Gastroesophageal sphincter (tissue), 4 donors: Measurements from ENCODE around the gene SLC4A4. TPM values are rescaled to one million over a fixed set of nuclear protein-coding genes. Genes with fewer than 3 reads are reported as not detected.

ENCODE experiments used
- ATAC-seq: fragments of 150-250 bp; one replicate; pipeline ENCODE4 v1.9.1; 2016; ENCODE audit warnings: mild to moderate bottlenecking, moderate library complexity
- H3K27ac ChIP-seq, 4 donors: fragments of 200-600 bp; sonication (generic) in 3 of 4; 1 replicate in 3 of 4; 2 replicates in 1 of 4; pipeline ENCODE4 v1.5.1; 2016 to 2019
- H3K27me3 ChIP-seq: fragments of 200-600 bp; sonication (generic); one replicate; pipeline ENCODE4 v1.5.1; 2019
- H3K36me3 ChIP-seq, 2 donors: fragments of 200-600 bp; sonication (generic); one replicate each; pipeline ENCODE4 v1.5.1; 2019; ENCODE audit warnings: control low read depth in 1 of 2
- H3K4me1 ChIP-seq, 3 donors: fragments of 200-600 bp; sonication (generic); 1 replicate in 2 of 3; 2 replicates in 1 of 3; pipeline ENCODE4 v1.5.1; 2016 to 2019; ENCODE audit warnings: control low read depth in 2 of 3
- H3K4me3 ChIP-seq, 2 donors: fragments of 200-600 bp; sonication (generic); one replicate each; pipeline ENCODE4 v1.5.1; 2019; ENCODE audit warnings: mild to moderate bottlenecking in 1 of 2, moderate library complexity in 1 of 2
- H3K9me3 ChIP-seq, 3 donors: fragments of 200-600 bp; sonication (generic); one replicate each; pipeline ENCODE4 v1.5.1; 2017 to 2019; ENCODE audit warnings: control low read depth in 2 of 3
- EP300 ChIP-seq: sonication (generic); formaldehyde crosslinking; IDR thresholded peaks from one replicate; pipeline ENCODE4 v1.6.1; 2017; ENCODE audit warnings: antibody characterized with exemption, mild to moderate bottlenecking
- POLR2A ChIP-seq, 2 donors: fragments of 450-650 bp; IDR thresholded peaks; one replicate each; pipeline ENCODE4 v1.6.1; 2017; ENCODE audit warnings: antibody characterized with exemption in 2 of 2, mild to moderate bottlenecking in 2 of 2, moderate library complexity in 1 of 2
- POLR2AphosphoS5 ChIP-seq: sonication (generic); formaldehyde crosslinking; IDR thresholded peaks from one replicate; pipeline ENCODE4 v1.6.1; 2017; ENCODE audit warnings: antibody characterized with exemption
- WGBS, 2 donors: methylation state at CpG; one replicate each; pipeline ENCODE4 v1.1.5; 2018; ENCODE audit warnings: low coverage in 1 of 2; 5-methylcytosine and 5-hydroxymethylcytosine counted together
- total RNA-seq, 4 donors: library from RNA; depleted of rRNA; stranded (reverse); fragments of >200 nt; gene quantifications; one replicate each; pipeline ENCODE4 v1.1.0, GENCODE V29; 2016
- TF ChIP-seq, protein P1 (sequence below), 4 experiments: fragments of 200-600 bp in 2 of 4; fragments of 450-650 bp in 2 of 4; sonication (generic) in 1 of 4; IDR thresholded peaks; one replicate each; pipeline ENCODE4 v1.5.1; 2017 to 2019; ENCODE audit warnings: antibody characterized with exemption in 4 of 4, mild to moderate bottlenecking in 2 of 4, moderate library complexity in 2 of 4

SLC4A4 gene
- total RNA-seq, 4 donors from 2014 or later, result 3.2 to 5.5 (median 4.4) TPM

- H3K27ac ChIP-seq, result no peak overlapping the region
- TF ChIP-seq POLR2A (IDR thresholded peaks at IDR 0.05) (no peak), EP300 (no peak), POLR2AphosphoS5 (no peak)
- TF ChIP-seq, protein P1, sequence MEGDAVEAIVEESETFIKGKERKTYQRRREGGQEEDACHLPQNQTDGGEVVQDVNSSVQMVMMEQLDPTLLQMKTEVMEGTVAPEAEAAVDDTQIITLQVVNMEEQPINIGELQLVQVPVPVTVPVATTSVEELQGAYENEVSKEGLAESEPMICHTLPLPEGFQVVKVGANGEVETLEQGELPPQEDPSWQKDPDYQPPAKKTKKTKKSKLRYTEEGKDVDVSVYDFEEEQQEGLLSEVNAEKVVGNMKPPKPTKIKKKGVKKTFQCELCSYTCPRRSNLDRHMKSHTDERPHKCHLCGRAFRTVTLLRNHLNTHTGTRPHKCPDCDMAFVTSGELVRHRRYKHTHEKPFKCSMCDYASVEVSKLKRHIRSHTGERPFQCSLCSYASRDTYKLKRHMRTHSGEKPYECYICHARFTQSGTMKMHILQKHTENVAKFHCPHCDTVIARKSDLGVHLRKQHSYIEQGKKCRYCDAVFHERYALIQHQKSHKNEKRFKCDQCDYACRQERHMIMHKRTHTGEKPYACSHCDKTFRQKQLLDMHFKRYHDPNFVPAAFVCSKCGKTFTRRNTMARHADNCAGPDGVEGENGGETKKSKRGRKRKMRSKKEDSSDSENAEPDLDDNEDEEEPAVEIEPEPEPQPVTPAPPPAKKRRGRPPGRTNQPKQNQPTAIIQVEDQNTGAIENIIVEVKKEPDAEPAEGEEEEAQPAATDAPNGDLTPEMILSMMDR (IDR thresholded peaks at IDR 0.05), result no peak
- H3K4me3 ChIP-seq, result no peak overlapping the region
- no peaks in the 10 kb centered on the region for H3K36me3 ChIP-seq
- no peak for ATAC-seq
- no peaks in the 10 kb centered on the region for H3K27me3 ChIP-seq
- no peaks in the 10 kb centered on the region for H3K4me1 ChIP-seq
- 93 to 94% methylated on average over 2 of the region's 2 CpGs for WGBS, 2 donors
- H3K9me3 ChIP-seq, result no peaks in the 10 kb centered on the region
These were observed 36.7 kb downstream of the SLC4A4 start for GRCh38 chr4:71375494-71375893.

GRCh38 chr4:71377561-71377960, 38.7 kb downstream of the SLC4A4 start:
- ATAC-seq, result no peak
- Histone ChIP-seq H3K36me3 (no peaks in the 10 kb centered on the region), H3K9me3 (no peaks in the 10 kb centered on the region), H3K4me3 (no peak overlapping the region), H3K4me1 (no peaks in the 10 kb centered on the region), H3K27me3 (no peaks in the 10 kb centered on the region), H3K27ac (no peak overlapping the region)
- WGBS, 2 donors, result 49 to 66% methylated on average over 4 of the region's 4 CpGs
- TF ChIP-seq POLR2AphosphoS5 (no peak), EP300 (no peak), POLR2A (IDR thresholded peaks at IDR 0.05) (no peak)
- TF ChIP-seq, protein P1 (IDR thresholded peaks at IDR 0.05), result no peak

DNA sequence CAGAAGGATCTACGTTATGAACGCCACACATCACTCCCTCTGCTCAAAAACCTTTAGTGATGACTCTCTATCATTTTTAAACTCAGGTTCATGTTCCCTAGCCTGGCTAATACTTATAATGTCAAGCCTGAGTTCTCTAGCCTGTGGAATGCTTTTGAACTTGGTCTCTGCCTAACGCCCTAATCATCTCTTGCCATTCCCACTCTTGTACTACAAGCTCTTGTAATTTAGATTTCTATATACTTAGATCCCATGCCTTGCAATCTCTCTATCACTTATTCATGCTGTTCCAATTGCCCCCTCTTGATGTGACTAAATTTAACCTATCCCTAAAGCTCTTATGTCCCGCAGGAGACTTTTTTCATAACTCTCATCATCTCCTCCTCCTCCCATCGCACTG, 40.3 kb downstream of the SLC4A4 start:
- ATAC-seq, result no peak
- Histone ChIP-seq H3K36me3 (no peaks in the 10 kb centered on the region), H3K9me3 (no peaks in the 10 kb centered on the region), H3K27ac (no peak overlapping the region), H3K4me3 (no peak overlapping the region), H3K27me3 (no peaks in the 10 kb centered on the region), H3K4me1 (no peaks in the 10 kb centered on the region)
- TF ChIP-seq POLR2A (IDR thresholded peaks at IDR 0.05) (no peak), EP300 (no peak), POLR2AphosphoS5 (no peak)
- TF ChIP-seq, protein P1 (IDR thresholded peaks at IDR 0.05), result no peak
- WGBS, 2 donors, result 83 to 98% methylated on average over 3 to 5 of the region's 5 CpGs

GRCh38 chr4:71380788-71381187, 42.0 kb downstream of the SLC4A4 start:
- H3K4me3 ChIP-seq, result no peak overlapping the region
- ATAC-seq, result no peak
- H3K27ac ChIP-seq, result no peak overlapping the region
- no peaks in the 10 kb centered on the region for H3K9me3 ChIP-seq
- no peaks in the 10 kb centered on the region for H3K4me1 ChIP-seq
- H3K27me3 ChIP-seq, result no peaks in the 10 kb centered on the region
- 65 to 96% methylated on average over 3 of the region's 3 CpGs for WGBS, 2 donors
- H3K36me3 ChIP-seq, result no peaks in the 10 kb centered on the region
- no peak for TF ChIP-seq EP300
- TF ChIP-seq POLR2A (IDR thresholded peaks at IDR 0.05), result no peak
- TF ChIP-seq POLR2AphosphoS5, result no peak
- TF ChIP-seq, protein P1 (IDR thresholded peaks at IDR 0.05), result no peak

DNA sequence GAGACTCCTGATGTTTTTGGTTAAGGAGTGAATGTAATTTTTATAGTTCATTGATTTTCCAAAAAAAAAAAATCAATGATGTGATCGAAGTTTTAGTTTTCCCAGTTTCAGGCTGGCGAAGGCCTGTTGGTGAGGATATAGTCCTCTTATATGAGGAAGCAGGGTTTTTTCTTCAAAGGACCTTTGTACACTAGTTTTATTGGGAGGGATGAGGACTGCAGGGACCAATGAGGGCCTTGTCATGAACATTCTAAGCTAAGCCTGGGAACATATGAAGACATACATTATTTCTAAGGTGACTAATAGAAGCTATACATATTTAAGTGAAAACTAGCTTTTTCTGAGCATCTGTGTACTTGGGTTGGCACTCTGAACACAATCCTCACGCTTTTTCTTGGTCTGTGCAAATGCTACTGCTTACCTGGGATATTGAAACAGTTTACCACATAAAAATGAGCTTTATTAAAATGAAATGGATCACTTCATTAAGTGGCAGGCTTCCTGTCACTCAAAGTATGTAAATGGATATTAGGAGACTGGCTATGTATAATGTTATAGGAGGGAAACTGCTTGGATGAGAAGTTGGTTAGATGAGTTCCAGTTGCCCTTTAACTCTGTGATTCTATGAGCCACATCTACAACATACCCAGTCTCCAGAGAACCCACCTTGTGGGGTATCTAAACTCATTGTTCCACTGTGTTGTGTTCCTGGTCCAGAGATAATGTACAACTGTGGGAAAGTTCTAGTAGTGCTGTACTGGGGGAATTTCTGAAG, 43.5 kb downstream of the SLC4A4 start:
- no peak for ATAC-seq
- Histone ChIP-seq H3K27me3 (no peaks in the 10 kb centered on the region), H3K4me1 (no peaks in the 10 kb centered on the region), H3K4me3 (no peak overlapping the region), H3K9me3 (no peaks in the 10 kb centered on the region), H3K36me3 (no peaks in the 10 kb centered on the region), H3K27ac (no peak overlapping the region)
- no peak for TF ChIP-seq POLR2A (IDR thresholded peaks at IDR 0.05)
- TF ChIP-seq, protein P1 (IDR thresholded peaks at IDR 0.05), result no peak
- TF ChIP-seq POLR2AphosphoS5, result no peak
- no peak for TF ChIP-seq EP300
- WGBS, 2 donors, result 92 to 96% methylated on average over 3 of the region's 3 CpGs
